ENCODE results near the gene SPTLC1. TPM values are rescaled to one million over a fixed set of nuclear protein-coding genes. Genes with fewer than 3 reads are reported as not detected.

The SPTLC1 gene
- total and polyA plus RNA-seq, 11 donors: 10.6 to 41.0 (median 22.1) TPM

DNA sequence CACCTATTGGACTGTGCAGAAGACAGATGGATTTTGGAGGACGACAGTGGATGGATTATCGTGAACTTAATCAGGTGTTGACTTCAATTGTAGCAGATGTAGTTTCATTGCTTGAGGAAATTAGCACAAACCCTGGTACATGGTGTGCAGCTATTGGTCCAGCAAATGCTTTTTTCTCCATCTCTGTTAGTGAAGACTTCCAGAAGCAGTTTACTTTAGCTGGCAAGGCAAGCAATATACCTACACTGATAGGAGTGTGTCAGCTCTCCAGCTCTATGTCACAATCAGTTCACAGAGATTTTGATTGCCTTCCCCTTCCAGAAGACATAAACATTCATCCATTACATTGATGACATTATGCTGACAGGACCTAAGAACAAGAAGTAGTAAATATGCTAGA is 129.5 kb downstream of the SPTLC1 start:
- TF ChIP-seq, protein P1, sequence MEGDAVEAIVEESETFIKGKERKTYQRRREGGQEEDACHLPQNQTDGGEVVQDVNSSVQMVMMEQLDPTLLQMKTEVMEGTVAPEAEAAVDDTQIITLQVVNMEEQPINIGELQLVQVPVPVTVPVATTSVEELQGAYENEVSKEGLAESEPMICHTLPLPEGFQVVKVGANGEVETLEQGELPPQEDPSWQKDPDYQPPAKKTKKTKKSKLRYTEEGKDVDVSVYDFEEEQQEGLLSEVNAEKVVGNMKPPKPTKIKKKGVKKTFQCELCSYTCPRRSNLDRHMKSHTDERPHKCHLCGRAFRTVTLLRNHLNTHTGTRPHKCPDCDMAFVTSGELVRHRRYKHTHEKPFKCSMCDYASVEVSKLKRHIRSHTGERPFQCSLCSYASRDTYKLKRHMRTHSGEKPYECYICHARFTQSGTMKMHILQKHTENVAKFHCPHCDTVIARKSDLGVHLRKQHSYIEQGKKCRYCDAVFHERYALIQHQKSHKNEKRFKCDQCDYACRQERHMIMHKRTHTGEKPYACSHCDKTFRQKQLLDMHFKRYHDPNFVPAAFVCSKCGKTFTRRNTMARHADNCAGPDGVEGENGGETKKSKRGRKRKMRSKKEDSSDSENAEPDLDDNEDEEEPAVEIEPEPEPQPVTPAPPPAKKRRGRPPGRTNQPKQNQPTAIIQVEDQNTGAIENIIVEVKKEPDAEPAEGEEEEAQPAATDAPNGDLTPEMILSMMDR (IDR thresholded peaks at IDR 0.05): no peak
- TF ChIP-seq POLR2A (IDR thresholded peaks at IDR 0.05): no peak
- DNase-seq: no peak
- H3K36me3 ChIP-seq: no peaks in the 10 kb centered on the region
- intact Hi-C loops (cut with DNase I): no loop called here
- H3K9me3 ChIP-seq: peaks cover 0 to 4% (median 0%) of the 10 kb centered on the region in 12 donors
- ATAC-seq: no peak
- no peaks in the 10 kb centered on the region for H3K4me1 ChIP-seq
- peaks cover 0 to 3% (median 0%) of the 10 kb centered on the region in 9 donors for H3K27me3 ChIP-seq
- H3K27ac ChIP-seq: no peak overlapping the region
- WGBS, 4 donors: 72 to 87% (median 81%) methylated on average over 2 of the region's 2 CpGs
- H3K4me3 ChIP-seq: no peak overlapping the region

Other genes starting within 250 kb of the SPTLC1 start
- 1 to 10 TPM in 3 of 9 donors, under 1 TPM in 6; 0.18 to 9.0 (median 0.50) TPM for gene ROR2, start 165.2 kb downstream of the SPTLC1 start, total RNA-seq
- under 1 TPM; 0.23 to 0.39 TPM for gene ROR2, start 165.2 kb downstream of the SPTLC1 start, polyA plus RNA-seq
- gene IARS1, start 178.3 kb upstream of the SPTLC1 start, total RNA-seq: 10 to 100 TPM; 44.2 to 85.3 (median 68.1) TPM
- gene IARS1, start 178.3 kb upstream of the SPTLC1 start, polyA plus RNA-seq: 10 to 100 TPM in 1 of 2 donors, 1 to 10 TPM in 1; 9.0 to 97.5 TPM
- 10 to 100 TPM in 8 of 9 donors, 1 to 10 TPM in 1; 8.1 to 25.6 (median 18.1) TPM for gene NOL8, start 209.9 kb upstream of the SPTLC1 start, total RNA-seq
- gene NOL8, start 209.9 kb upstream of the SPTLC1 start, polyA plus RNA-seq: 10 to 100 TPM; 11.7 to 13.5 TPM
- gene CENPP, start 210.5 kb upstream of the SPTLC1 start, total RNA-seq: 1 to 10 TPM; 1.2 to 5.8 (median 3.1) TPM
- 1 to 10 TPM; 1.1 to 1.6 TPM for gene CENPP, start 210.5 kb upstream of the SPTLC1 start, polyA plus RNA-seq